ENCODE results near the gene PSMD5.
A peak's percentile ranks its signal among the peaks of the same experiment; 100 is the strongest.

Gene PSMD5

DNA sequence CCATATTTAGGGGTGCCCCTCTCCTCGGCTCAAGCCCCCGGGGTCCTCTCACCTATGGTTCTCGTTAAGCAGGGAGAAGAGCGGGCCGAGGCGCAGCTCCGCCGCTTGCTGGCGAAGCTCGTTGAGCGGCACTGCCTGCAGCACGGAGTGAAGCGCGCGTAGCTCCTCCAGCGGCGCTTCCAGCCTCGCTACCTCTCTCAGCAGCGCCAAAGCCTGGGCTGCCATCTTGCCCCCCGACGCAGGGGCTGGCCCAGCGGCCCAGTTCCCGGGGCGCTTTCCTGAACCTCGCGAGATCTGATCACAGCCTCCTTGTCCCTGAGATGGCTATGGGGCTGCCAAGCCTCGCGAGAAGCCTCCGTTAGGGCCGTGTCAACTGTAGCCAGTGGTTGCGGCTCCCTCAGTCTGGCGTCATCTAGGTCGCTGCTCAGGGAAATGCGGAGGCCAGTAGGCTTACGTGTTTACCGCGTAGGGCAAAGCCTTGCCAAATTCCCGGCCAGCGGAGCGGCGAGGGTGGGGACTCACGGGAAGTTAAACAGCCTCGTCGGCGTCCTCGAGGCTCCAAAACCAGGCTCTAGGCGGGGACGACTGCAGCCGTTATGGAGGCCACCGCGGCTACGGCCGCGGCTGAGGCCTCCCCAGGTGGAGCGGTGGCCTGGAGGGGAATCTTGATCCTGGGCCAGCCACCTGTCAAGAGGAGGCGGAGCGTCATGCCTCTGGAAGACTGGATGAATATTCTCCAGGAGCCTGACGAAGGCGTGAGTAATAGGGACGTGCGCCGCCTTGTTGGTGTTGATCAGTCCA lies at the start of gene PSMD5:
Gene PSMD5, minus strand, starts transcription at position 238 of the 801 bp plus-strand sequence. Its CDS starts 13 bp downstream, at position 225.
- Mint-ChIP-seq H3K27me3 (no peaks in the 10 kb centered on the region), H3K4me1 (ENCODE audit: low read depth) (peaks cover 79% of the 10 kb centered on the region), H3K36me3 (peaks cover 24% of the 10 kb centered on the region), H3K9me3 (ENCODE audit: low read depth) (no peaks in the 10 kb centered on the region), H3K27ac (peak within 1 kb of the TSS; percentile 99), H3K4me3 (peak within 1 kb of the TSS; percentile 95)

DNA sequence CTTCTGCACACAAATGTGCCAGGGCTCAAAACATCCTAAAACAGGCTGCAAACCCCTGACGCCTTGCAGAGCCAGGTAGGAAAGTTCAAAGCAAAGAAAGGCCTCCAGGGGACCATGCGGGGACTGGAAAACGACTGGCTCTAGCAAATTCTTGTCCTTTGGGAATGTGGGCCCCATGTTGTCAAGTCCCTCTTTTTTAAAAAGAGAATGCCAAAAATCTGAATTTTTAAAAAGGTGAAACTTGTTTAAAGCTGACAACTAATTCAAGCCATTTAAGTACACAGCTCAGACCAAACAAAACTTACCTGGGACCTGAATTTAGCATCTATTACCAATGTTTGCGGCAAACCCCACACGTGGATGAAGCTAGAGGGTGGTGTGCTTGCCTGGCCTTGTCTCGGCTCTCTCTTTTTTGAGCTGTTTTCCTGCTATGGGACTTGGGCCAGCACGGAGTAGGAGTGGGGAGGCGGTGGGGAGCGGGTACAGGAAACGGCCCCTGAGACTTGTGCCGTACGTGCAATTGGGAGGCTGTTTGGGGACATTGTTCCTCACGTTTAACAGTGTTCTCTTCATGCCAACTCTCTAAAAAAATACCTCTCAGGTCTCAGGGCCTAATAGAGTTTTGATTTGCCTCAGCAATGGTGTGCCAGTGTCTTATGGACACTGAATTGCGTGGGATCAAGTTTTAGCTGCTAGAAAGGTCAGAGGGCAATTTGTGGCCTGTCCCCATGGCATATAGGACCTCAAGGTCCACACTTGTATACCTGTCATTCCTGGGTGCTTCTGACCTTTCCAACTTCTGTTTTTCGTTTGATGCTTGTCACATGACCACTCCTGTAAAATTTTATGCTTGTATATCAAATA lies 49.4 kb upstream of the PSMD5 start:
- Mint-ChIP-seq H3K4me1 (ENCODE audit: low read depth) (peaks cover 77% of the 10 kb centered on the region), H3K27ac (peak overlapping the region; percentile 98), H3K27me3 (no peaks in the 10 kb centered on the region), H3K36me3 (peaks cover 3% of the 10 kb centered on the region), H3K9me3 (ENCODE audit: low read depth) (no peaks in the 10 kb centered on the region), H3K4me3 (peak overlapping the region; percentile 82)

DNA sequence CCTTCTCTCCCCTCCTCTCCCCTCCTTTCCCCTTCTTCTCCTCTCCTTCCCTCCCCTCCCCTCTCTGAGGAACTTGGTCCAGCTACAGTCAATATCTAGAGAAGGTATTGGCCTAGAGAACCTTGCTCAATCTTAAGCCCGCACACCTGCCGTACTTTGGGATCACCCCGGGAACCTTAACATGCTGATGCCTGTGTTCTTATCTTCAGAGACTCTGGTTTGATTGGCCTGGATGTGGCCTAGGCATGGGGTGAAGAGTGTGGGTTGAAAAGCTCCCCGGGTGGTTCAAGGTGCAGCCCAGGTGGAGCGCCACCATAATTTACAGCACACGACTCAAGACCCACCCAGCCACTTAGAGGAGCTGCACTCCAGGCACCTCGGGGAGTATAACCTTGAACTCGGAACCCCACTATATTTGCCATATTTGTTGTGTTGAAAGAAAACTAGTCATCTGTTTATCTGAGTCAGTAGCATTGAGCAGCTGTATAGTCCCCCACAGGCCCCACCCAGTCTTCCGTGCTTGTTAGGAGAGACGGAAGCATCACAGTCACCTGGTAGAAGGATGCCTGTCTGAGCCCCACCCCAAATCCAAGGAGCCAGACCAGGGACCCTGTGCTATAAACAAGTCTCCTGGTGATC lies 48.6 kb upstream of the PSMD5 start:
- Mint-ChIP-seq H3K27me3 (no peaks in the 10 kb centered on the region), H3K4me3 (peak overlapping the region; percentile 82), H3K4me1 (ENCODE audit: low read depth) (peaks cover 75% of the 10 kb centered on the region), H3K36me3 (peaks cover 3% of the 10 kb centered on the region), H3K27ac (peak overlapping the region; percentile 98), H3K9me3 (ENCODE audit: low read depth) (no peaks in the 10 kb centered on the region)

DNA sequence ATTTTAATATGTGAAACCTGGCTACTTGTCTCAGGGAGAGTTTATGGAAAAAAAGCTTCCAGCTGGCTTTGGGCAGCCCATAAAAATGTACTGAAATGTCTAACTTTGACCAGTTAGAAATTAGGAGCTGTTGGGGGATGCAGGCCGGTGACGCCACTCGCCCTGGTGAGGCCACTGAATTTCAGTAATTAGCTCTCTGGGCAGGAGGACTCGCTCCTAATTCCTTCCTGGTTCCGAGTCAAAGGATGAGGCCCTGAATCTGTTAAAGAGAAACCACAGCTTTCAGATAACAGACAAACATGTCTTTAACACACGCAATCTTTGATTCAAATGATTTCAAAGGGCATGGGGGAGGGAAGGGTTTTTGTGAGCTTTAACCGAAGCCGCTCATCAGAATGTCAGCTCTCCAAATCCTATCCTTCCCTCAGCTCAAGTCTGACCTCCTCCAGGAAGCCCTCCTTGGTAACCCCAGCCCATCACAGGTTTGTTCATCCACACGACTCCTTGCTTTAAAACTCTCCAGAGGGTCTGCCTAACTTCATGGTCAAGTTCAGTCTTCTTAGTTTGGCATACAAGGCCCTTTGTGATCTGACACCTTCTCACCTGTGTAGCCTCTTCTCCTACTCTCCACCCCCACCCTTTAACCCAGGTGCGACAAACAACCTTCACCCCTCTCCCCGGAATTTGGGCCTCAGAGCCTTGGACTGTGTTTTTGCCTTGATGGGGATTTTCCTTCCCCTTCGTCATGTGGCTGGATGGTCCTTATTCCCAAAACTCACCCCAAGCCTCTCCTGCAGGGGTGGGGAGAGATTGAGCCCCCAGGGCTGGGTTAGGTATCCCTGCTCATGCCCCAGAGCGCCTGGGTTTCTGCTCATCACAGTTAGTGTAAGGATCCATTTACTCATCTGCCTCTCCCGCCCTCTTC lies 47.9 kb upstream of the PSMD5 start:
- Mint-ChIP-seq H3K36me3 (peaks cover 3% of the 10 kb centered on the region), H3K4me3 (peak overlapping the region; percentile 82), H3K9me3 (ENCODE audit: low read depth) (no peaks in the 10 kb centered on the region), H3K4me1 (ENCODE audit: low read depth) (peaks cover 78% of the 10 kb centered on the region), H3K27me3 (no peaks in the 10 kb centered on the region), H3K27ac (peak overlapping the region; percentile 98)

DNA sequence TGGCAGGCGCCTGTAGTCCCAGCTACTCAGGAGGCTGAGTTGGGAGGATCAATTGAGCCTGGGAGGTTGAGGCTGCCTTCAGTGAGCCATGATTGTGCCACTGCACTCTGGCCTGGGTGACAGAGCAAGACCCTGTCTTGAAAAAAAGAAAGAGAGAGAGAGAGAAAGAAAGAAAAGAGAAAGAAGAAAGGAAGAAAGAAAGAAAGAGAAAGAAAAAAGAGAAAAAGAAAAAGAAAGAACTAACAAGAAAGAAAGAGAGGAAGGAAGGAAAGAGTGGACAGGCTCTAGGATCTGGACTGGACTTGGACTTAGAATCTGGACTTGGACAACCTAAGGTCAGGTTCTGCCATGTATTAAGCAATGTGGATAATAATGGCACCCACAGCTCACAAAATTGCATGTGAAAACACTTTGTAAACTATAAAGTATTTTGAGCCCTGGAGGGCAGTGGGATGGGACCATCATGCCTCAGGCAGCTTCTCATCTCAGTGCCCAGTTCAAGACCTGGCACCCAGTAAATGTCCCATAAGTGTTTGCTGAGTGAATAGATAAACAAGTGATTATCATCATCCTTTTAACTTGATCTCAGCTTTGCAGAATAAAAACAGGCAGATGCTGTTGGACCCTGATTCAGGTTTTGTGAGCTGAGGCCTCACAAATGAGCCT lies 47.0 kb upstream of the PSMD5 start:
- Mint-ChIP-seq H3K27me3 (no peaks in the 10 kb centered on the region), H3K4me1 (ENCODE audit: low read depth) (peaks cover 73% of the 10 kb centered on the region), H3K36me3 (peaks cover 3% of the 10 kb centered on the region), H3K9me3 (ENCODE audit: low read depth) (no peaks in the 10 kb centered on the region), H3K4me3 (peak overlapping the region; percentile 82), H3K27ac (peak overlapping the region; percentile 98)

DNA sequence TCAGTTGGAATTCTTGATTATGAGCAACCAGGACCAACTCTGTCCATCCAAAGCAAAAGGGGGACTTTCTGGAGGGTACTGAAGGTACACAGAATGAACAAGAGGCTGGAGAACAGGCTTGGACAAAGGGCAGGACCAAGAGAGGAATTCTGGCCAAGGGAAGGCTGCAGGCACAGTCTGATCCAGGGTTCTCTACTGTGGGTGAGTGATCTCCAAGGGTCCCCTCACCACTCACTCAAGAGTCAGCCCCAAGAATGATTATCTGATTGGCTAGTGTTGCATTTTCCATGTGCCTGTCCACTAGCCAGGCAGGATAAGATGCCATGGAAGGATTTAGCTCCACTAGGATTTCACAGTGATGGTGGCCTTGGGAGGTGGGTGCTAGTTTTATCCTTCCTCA lies 45.9 kb upstream of the PSMD5 start:
- Mint-ChIP-seq H3K27me3 (no peaks in the 10 kb centered on the region), H3K4me3 (no peak overlapping the region), H3K4me1 (ENCODE audit: low read depth) (peaks cover 75% of the 10 kb centered on the region), H3K9me3 (ENCODE audit: low read depth) (no peaks in the 10 kb centered on the region), H3K36me3 (peaks cover 3% of the 10 kb centered on the region), H3K27ac (peak overlapping the region; percentile 98)

DNA sequence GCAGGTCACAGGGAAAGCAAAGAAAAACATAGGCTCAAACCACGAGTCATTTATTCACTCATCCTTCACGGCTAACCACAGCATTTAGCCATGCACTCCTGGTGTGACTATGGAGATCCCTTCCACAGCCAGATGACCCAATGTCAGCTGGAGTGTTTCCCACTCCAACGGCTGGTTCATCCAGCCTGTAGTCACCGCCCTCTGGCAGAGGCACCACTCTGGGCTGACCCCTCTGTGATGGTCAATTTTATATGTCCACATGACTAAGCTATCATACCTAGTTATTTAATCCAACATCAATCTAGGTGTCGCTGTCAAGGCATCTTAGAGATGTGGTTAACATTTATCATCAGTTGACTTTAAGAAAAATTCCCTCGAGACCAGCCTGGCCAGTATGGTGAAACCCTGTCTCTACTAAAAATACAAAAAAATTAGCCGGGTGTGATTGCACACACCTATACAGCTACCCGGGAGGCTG lies 43.8 kb upstream of the PSMD5 start:
- no peaks in the 10 kb centered on the region for H3K27me3 Mint-ChIP-seq
- no peaks in the 10 kb centered on the region for H3K9me3 Mint-ChIP-seq (ENCODE audit: low read depth)
- H3K27ac Mint-ChIP-seq = peak overlapping the region; percentile 46
- peaks cover 73% of the 10 kb centered on the region for H3K4me1 Mint-ChIP-seq (ENCODE audit: low read depth)
- no peaks in the 10 kb centered on the region for H3K36me3 Mint-ChIP-seq
- no peak overlapping the region for H3K4me3 Mint-ChIP-seq

DNA sequence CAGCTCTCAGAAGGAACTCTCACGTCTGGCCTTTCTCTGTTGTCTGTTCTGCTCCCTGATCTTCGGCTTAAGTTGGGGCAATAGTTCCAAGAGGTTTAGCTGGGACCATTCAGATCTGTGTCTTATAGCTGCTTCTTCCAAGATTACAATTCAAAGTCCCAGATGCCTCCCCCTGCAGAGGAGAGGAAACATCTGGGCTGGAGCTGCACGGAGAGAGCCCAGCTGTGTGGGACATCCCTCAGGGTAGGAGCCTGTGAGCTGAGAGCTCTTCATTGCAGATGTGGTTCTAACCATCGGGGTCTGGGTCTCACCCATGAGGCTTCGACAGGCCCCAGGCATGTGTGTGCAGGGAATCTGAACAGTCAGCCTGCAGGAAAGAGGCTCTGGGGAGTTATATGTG lies 43.2 kb upstream of the PSMD5 start:
- Mint-ChIP-seq H3K4me3 (no peak overlapping the region), H3K27me3 (no peaks in the 10 kb centered on the region), H3K4me1 (ENCODE audit: low read depth) (peaks cover 72% of the 10 kb centered on the region), H3K9me3 (ENCODE audit: low read depth) (no peaks in the 10 kb centered on the region), H3K27ac (peak overlapping the region; percentile 68), H3K36me3 (no peaks in the 10 kb centered on the region)

DNA sequence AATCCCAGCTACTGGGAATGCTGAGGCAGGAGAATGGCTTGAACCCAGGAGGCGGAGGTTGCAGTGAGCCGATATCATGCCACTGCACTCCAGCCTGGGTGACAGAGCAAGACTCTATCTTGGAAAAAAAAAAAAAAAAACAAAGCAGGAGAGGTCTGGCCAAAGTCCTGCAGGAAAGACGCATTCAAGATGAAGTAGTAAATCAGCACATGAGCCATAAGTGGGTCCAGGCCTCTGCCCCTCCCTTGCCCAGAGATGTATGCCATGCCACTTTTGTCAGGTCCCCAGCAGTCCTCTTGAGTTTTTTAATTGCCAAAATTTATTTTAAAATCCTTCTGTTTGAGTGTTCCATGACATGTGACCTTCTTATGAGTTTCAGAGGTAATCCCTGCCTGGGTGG lies 42.7 kb upstream of the PSMD5 start:
- H3K27me3 Mint-ChIP-seq = no peaks in the 10 kb centered on the region
- H3K27ac Mint-ChIP-seq = peak overlapping the region; percentile 68
- H3K36me3 Mint-ChIP-seq = no peaks in the 10 kb centered on the region
- H3K4me1 Mint-ChIP-seq (ENCODE audit: low read depth) = peaks cover 71% of the 10 kb centered on the region
- no peaks in the 10 kb centered on the region for H3K9me3 Mint-ChIP-seq (ENCODE audit: low read depth)
- no peak overlapping the region for H3K4me3 Mint-ChIP-seq

DNA sequence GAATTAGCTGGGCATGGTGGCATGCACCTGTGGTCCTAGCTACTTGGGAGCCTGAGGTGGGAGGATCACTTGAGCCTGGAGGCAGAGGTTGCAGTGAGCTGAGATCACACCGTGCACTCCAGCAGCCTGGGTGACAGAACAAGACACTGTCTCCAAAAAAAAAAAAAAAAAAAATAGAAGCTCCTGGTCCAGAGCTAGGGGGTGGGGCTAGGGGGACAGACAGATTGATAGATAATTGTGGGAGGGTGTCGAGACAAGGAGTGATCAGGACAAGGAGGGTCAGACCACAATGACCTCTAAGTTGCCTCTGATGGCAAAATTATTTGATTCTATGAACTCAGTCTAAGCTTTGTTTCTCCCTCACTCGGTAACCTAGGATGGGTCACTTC lies 40.9 kb upstream of the PSMD5 start:
- peaks cover 74% of the 10 kb centered on the region for H3K4me1 Mint-ChIP-seq (ENCODE audit: low read depth)
- peak overlapping the region; percentile 85 for H3K27ac Mint-ChIP-seq
- no peaks in the 10 kb centered on the region for H3K9me3 Mint-ChIP-seq (ENCODE audit: low read depth)
- no peaks in the 10 kb centered on the region for H3K27me3 Mint-ChIP-seq
- H3K4me3 Mint-ChIP-seq = peak overlapping the region; percentile 52
- H3K36me3 Mint-ChIP-seq = no peaks in the 10 kb centered on the region

DNA sequence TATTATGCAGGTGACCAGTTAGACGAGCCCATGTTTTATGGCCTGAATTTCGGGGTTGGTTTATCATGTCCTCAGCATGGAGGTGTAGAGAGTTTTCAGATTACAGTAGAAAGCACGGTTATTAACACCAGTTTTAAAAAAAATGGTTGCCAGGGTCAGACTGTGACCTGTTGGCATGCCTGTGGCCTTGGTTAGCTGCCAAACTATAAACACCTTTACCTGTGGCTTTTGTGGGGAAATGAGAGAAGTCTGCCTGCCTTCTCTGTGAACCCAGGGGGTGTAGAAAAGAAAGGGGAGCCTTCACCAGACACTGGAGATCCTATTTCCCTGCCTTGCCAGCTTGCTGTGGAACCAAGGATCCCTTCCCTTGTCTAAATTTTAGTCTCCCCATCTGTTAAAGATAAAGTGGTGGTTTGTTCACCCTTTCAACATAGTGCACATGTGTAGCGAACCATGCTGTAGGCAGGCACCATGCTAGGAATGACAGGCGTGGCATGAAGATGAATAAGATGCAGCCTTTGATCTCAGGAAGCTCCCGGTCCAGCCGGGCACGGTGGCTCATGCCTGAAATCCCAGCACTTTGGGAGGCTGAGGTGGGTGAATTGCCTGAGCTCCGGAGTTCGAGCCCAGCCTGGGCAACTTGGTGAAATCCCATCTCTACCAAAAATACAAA lies 40.3 kb upstream of the PSMD5 start:
- Mint-ChIP-seq H3K27ac (peak overlapping the region; percentile 85), H3K36me3 (no peaks in the 10 kb centered on the region), H3K4me1 (ENCODE audit: low read depth) (peaks cover 74% of the 10 kb centered on the region), H3K4me3 (no peak overlapping the region), H3K9me3 (ENCODE audit: low read depth) (no peaks in the 10 kb centered on the region), H3K27me3 (no peaks in the 10 kb centered on the region)

DNA sequence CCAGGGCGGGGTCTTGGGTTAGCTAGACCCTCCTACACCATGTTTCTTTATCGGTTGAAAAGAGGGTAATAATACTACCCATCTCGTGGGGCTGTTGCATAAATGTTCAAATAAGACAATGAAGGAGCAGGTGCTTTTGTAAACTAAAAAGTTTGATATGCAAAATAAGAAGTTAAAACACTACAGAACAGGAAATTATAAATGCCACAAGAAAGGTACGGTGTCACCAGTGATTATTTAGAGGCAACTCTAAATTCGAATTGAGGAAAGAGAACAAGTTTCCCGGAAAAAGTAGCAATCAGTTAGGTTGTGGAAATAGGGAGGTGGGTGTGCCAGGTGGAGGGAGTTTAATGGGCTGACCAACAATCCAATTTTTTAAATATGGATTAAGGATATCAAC lies 36.7 kb upstream of the PSMD5 start:
- Mint-ChIP-seq H3K4me1 (ENCODE audit: low read depth) (peaks cover 79% of the 10 kb centered on the region), H3K36me3 (peaks cover 4% of the 10 kb centered on the region), H3K4me3 (peak overlapping the region; percentile 92), H3K27me3 (no peaks in the 10 kb centered on the region), H3K9me3 (ENCODE audit: low read depth) (no peaks in the 10 kb centered on the region), H3K27ac (peak overlapping the region; percentile 96)

Data from activated naive CD8-positive, alpha-beta T cell (primary cell).